K562 (cell line): ENCODE data around the gene IL31. TPM values are rescaled to one million over a fixed set of nuclear protein-coding genes. Genes with fewer than 3 reads are reported as not detected.

Source experiments
- ATAC-seq: fragments of 200-7000 bp; cut with Tn5 transposase; 3 replicates; pipeline ENCODE4 v1.9.1; 2020; ENCODE audit warnings: moderate library complexity
- BruUV-seq: library from RNA; stranded (reverse); fragments of 400-500 nt; replicated peaks from 2 replicates; lab custom pipeline; 2021; lab: Mats Ljungman, UMichigan
- CTCF ChIA-PET: fragments of 300-600 bp; formaldehyde crosslinking; extraction: SDS; loops from one replicate; lab custom pipeline; 2021; ENCODE audit warnings: low intra/inter-chr PET ratio; lab: Yijun Ruan, JAX
- POLR2A ChIA-PET: fragments of 300-600, 350-650 bp; sonication (Branson Sonifier 250); formaldehyde crosslinking; extraction: SDS; loops from one replicate; lab custom pipeline; 2021; ENCODE audit warnings: antibody characterized with exemption, inconsistent platforms; lab: Yijun Ruan, JAX
- DNase-seq, 4 experiments: peaks; one replicate each; pipeline versions ENCODE4 v3.0.0 to v3.0.0-alpha.2; 2011 to 2018; ENCODE audit warnings: low spot score in 3 of 4, mixed read lengths in 3 of 4; ENCODE audit errors: extremely low read depth in 1 of 4
- FAIRE-seq: peaks from 2 replicates; lab custom pipeline; 2011; peaks lifted over from hg19 to GRCh38; lab: Jason Lieb, UNC
- H2AFZ ChIP-seq: 2 replicates; pipeline ENCODE4 v1.6.0; 2011; ENCODE audit warnings: low read depth, low read length, control low read depth, inconsistent platforms
- H3K27ac ChIP-seq: fragments of 200-600 bp; 3 replicates; pipeline ENCODE4 v1.8.0; 2011; ENCODE audit warnings: low read depth, mild to moderate bottlenecking, control low read depth, inconsistent platforms, low read length, moderate library complexity, mixed read lengths; ENCODE audit errors: extremely low read depth
- H3K27me3 ChIP-seq, 2 experiments: fragments of 300-600 bp in 1 of 2; 2 replicates in 1 of 2; 3 replicates in 1 of 2; pipeline versions ENCODE4 v1.6.0 to v1.8.0; 2011; ENCODE audit warnings: inconsistent platforms in 2 of 2, low read length in 2 of 2, mild to moderate bottlenecking in 1 of 2, mixed read lengths in 1 of 2, moderate library complexity in 1 of 2; ENCODE audit not compliant: control insufficient read depth in 2 of 2, insufficient read depth in 2 of 2
- H3K36me3 ChIP-seq: fragments of 300-600 bp; 3 replicates; pipeline ENCODE4 v1.8.0; 2011; ENCODE audit warnings: mild to moderate bottlenecking, low read length, inconsistent platforms; ENCODE audit not compliant: control insufficient read depth, insufficient read depth
- H3K4me1 ChIP-seq, 2 experiments: fragments of 200-600 bp in 1 of 2; replicated peaks in 1 of 2; 2 replicates in 1 of 2; 3 replicates in 1 of 2; pipeline versions ENCODE4 v1.5.1 to v1.8.0; 2011; ENCODE audit warnings: inconsistent platforms in 2 of 2, low read length in 2 of 2, mild to moderate bottlenecking in 1 of 2, mixed read lengths in 1 of 2, moderate library complexity in 1 of 2; ENCODE audit not compliant: control insufficient read depth in 2 of 2, insufficient read depth in 2 of 2
- H3K4me2 ChIP-seq: 2 replicates; pipeline ENCODE4 v1.6.1; 2011; ENCODE audit warnings: low read length, control low read depth, inconsistent platforms, mixed read lengths; ENCODE audit not compliant: insufficient read depth
- H3K4me3 ChIP-seq: fragments of 200-600 bp; sonication (generic), shearing (Covaris generic); 2 replicates; pipeline ENCODE4 v1.5.1; 2016; ENCODE audit warnings: control low read depth, inconsistent platforms
- H3K79me2 ChIP-seq: fragments of 200-600 bp; 3 replicates; pipeline ENCODE4 v1.8.0; 2011; ENCODE audit warnings: low read length, inconsistent platforms; ENCODE audit not compliant: control insufficient read depth, insufficient read depth
- H3K9ac ChIP-seq, 2 experiments: 2 replicates each; pipeline versions ENCODE4 v1.6.0 to v1.6.1; 2011; ENCODE audit warnings: low read depth in 2 of 2, low read length in 2 of 2, control low read depth in 1 of 2, inconsistent platforms in 1 of 2, mild to moderate bottlenecking in 1 of 2, mixed read lengths in 1 of 2; ENCODE audit not compliant: insufficient read depth in 1 of 2
- H3K9me1 ChIP-seq: one replicate; pipeline ENCODE4 v1.6.0; 2011; ENCODE audit warnings: inconsistent platforms, mild to moderate bottlenecking, low read length, moderate library complexity; ENCODE audit not compliant: control insufficient read depth, insufficient read depth
- H3K9me3 ChIP-seq: replicated peaks from 2 replicates; pipeline ENCODE4 v1.5.1; 2011; ENCODE audit warnings: low read depth, low read length, inconsistent platforms; ENCODE audit not compliant: control insufficient read depth, insufficient read depth
- H4K20me1 ChIP-seq: replicated peaks from 2 replicates; pipeline ENCODE4 v1.6.1; 2011; ENCODE audit warnings: low read length, inconsistent platforms, mixed read lengths; ENCODE audit not compliant: control insufficient read depth, insufficient read depth
- CCNT2 ChIP-seq: IDR thresholded peaks from 2 replicates; pipeline ENCODE4 v1.6.1; 2011; ENCODE audit warnings: borderline replicate concordance, low read depth, mild to moderate bottlenecking, moderate library complexity, mixed read lengths, low read length; ENCODE audit not compliant: insufficient read length; ENCODE audit errors: extremely low read depth
- CTBP1 ChIP-seq: fragments of 450-650 bp; IDR thresholded peaks from 2 replicates; pipeline ENCODE4 v1.6.1; 2016; ENCODE audit warnings: borderline replicate concordance
- FOS ChIP-seq: IDR thresholded peaks from 3 replicates; pipeline ENCODE4 v1.6.1; 2011; ENCODE audit not compliant: insufficient read length; ENCODE audit errors: extremely low read depth
- FOXM1 ChIP-seq, 2 experiments: fragments of 450-650 bp in 1 of 2; sonication (generic) in 1 of 2; formaldehyde crosslinking in 1 of 2; IDR thresholded peaks; 2 replicates each; pipeline versions ENCODE4 v1.6.1 to v1.9.0; 2017 to 2022; ENCODE audit warnings: low read depth in 2 of 2, mild to moderate bottlenecking in 2 of 2, missing genetic modification reagents in 1 of 2, moderate library complexity in 1 of 2
- GATA2 ChIP-seq: sonication (generic); formaldehyde crosslinking; IDR thresholded peaks from 2 replicates; pipeline ENCODE4 v1.4.0; 2020; ENCODE audit warnings: mild to moderate bottlenecking, missing genetic modification reagents
- KDM1A ChIP-seq, 2 experiments: fragments of 450-650 bp; IDR thresholded peaks; 2 replicates each; pipeline ENCODE4 v1.6.1; 2016; ENCODE audit warnings: mild to moderate bottlenecking in 2 of 2
- MTA3 ChIP-seq: fragments of 450-650 bp; formaldehyde crosslinking; IDR thresholded peaks from 2 replicates; pipeline ENCODE4 v1.6.1; 2017; ENCODE audit warnings: mild to moderate bottlenecking, borderline replicate concordance
- NFIC ChIP-seq: fragments of 450-650 bp; IDR thresholded peaks from 2 replicates; pipeline ENCODE4 v1.6.1; 2017; ENCODE audit warnings: mild to moderate bottlenecking, inconsistent platforms
- PML ChIP-seq: IDR thresholded peaks from 2 replicates; pipeline ENCODE4 v1.6.1; 2012; ENCODE audit warnings: low read length, inconsistent platforms
- RBM22 ChIP-seq: fragments of 200-400 bp; formaldehyde crosslinking; IDR thresholded peaks from 2 replicates; pipeline ENCODE4 v1.6.1; 2018; ENCODE audit warnings: low read length, low read depth; ENCODE audit not compliant: poor library complexity, severe bottlenecking
- RNF2 ChIP-seq: sonication (generic); IDR thresholded peaks from 2 replicates; pipeline ENCODE4 v1.6.1; 2016
- SOX6 ChIP-seq: fragments of 450-650 bp; IDR thresholded peaks from 2 replicates; pipeline ENCODE4 v1.6.1; 2014; ENCODE audit warnings: mild to moderate bottlenecking
- TCF3 ChIP-seq: sonication (generic); formaldehyde crosslinking; IDR thresholded peaks from 2 replicates; pipeline ENCODE4 v1.4.0; 2020; ENCODE audit warnings: mild to moderate bottlenecking, missing genetic modification reagents
- TEAD4 ChIP-seq, 2 experiments: sonication (generic) in 1 of 2; formaldehyde crosslinking in 1 of 2; IDR thresholded peaks; 2 replicates each; pipeline versions ENCODE4 v1.6.1 to v1.8.0; 2012 to 2022; ENCODE audit warnings: borderline replicate concordance in 1 of 2, inconsistent platforms in 1 of 2, low read length in 1 of 2, mild to moderate bottlenecking in 1 of 2, missing genetic modification reagents in 1 of 2
- ZNF263 ChIP-seq: sonication (generic); formaldehyde crosslinking; IDR thresholded peaks from 2 replicates; pipeline ENCODE4 v1.8.0; 2022; ENCODE audit warnings: mild to moderate bottlenecking, missing genetic modification reagents, borderline replicate concordance
- ZNF766 ChIP-seq: fragments of 200-800 bp; sonication (Bioruptor generic); conservative IDR thresholded peaks from 2 replicates; pipeline ENCODE4 v1.6.1; 2016; ENCODE audit warnings: missing genetic modification characterization, missing compliant biosample characterization
- WGBS: fragments of 100-300 bp; shearing (Covaris generic); methylation state at CpG from one replicate; pipeline ENCODE4 v1.1.6; 2016; ENCODE audit warnings: low coverage, mixed read lengths; ENCODE audit not compliant: insufficient coverage; ENCODE audit errors: missing lambda C conversion rate; 5-methylcytosine and 5-hydroxymethylcytosine counted together
- in situ Hi-C: fragments of 300-500 bp; cut with MboI; formaldehyde crosslinking; loops from 4 replicates; pipeline ENCODE4 v1.15.0; 2018; ENCODE audit warnings: inconsistent platforms, mixed read lengths
- intact Hi-C: fragments of 100-400 bp; cut with micrococcal nuclease; formaldehyde crosslinking; loops from 2 replicates; pipeline ENCODE4 v1.14.2; 2022
- polyA plus RNA-seq, 8 experiments: library from polyadenylated mRNA; depleted of rRNA in 4 of 8; stranded (reverse) in 5 of 8; unstranded in 3 of 8; fragments of >200 nt; fragmentation: Nextera tagmentation in 2 of 8; fragmentation: Illumina TruSeq in 1 of 8; extraction: Ambion mirVana in 2 of 8; extraction: Trizol in 1 of 8; gene quantifications; 2 replicates each; pipeline versions ENCODE4 v1.2.1 to v1.2.3, GENCODE V29; 2011 to 2014; ENCODE audit warnings: inconsistent platforms in 1 of 8, missing spikeins in 1 of 8
- total RNA-seq, 7 experiments: library from RNA; depleted of rRNA in 6 of 7; stranded (reverse); fragments of >200 nt in 6 of 7; fragmentation: Illumina TruSeq in 2 of 7; extraction: Trizol in 2 of 7; gene quantifications; 2 replicates each; pipeline versions ENCODE4 v1.2.1 to v1.2.3, GENCODE V29; 2011 to 2021; ENCODE audit warnings: low replicate concordance in 1 of 7
- TF ChIP-seq, protein P1 (sequence below), 2 experiments: IDR thresholded peaks in 1 of 2; conservative IDR thresholded peaks in 1 of 2; 2 replicates each; pipeline ENCODE4 v1.6.1; 2016; ENCODE audit warnings: low read depth in 2 of 2, mild to moderate bottlenecking in 1 of 2, missing compliant biosample characterization in 1 of 2, missing genetic modification characterization in 1 of 2, moderate library complexity in 1 of 2
- TF ChIP-seq, protein P2 (sequence below): fragments of 200-800 bp; sonication (Bioruptor generic); IDR thresholded peaks from 2 replicates; pipeline ENCODE4 v1.6.1; 2017; ENCODE audit warnings: missing genetic modification characterization, missing compliant biosample characterization

The IL31 gene
- total and polyA plus RNA-seq, 9 of the 15 experiments (the other 6 are each of a cell fraction or from before 2014, with no cell fraction given), result not detected

DNA sequence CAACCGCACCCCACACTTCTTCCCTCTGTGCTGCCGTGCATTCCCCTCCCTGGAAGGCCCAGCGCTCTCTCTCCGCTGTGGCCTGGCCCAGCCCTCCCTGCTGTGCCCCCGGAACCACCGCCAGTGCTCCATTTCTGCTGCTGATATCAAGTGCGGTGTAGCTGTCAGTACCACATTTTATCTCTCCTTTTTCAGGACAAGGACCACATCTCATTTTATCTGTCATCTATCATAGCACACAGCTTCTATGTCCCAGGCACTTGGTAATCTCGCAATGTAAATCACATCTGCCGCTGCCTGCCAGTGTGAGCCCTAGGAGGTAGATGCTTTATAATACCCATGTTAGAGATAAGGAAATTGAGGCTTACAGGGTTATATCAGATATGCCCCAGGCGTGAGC is 18.3 kb downstream of the IL31 start:
- Histone ChIP-seq H3K4me2 (no peak overlapping the region; the same call in 1 of the 2 replicates), H3K9ac (peak overlapping the region in 1 of 2 experiments; percentile 78; a peak in 1 of 4 replicates), H3K36me3 (no peaks in the 10 kb centered on the region), H3K4me1 (peaks cover 8 to 10% of the 10 kb centered on the region in 2 experiments; a peak in 4 of 5 replicates), H3K9me1 (no peaks in the 10 kb centered on the region), H2AFZ (no peak overlapping the region), H3K27ac (no peak overlapping the region), H4K20me1 (no peaks in the 10 kb centered on the region), H3K79me2 (no peaks in the 10 kb centered on the region), H3K27me3 (peaks cover 2 to 14% of the 10 kb centered on the region in 2 experiments; a peak in 2 of 5 replicates), H3K4me3 (no peak overlapping the region), H3K9me3 (no peaks in the 10 kb centered on the region)
- ATAC-seq (peak; percentile 57), DNase-seq (peak in 1 of 4 experiments; percentile 60), FAIRE-seq (no peak)
- intact Hi-C loops (loop anchor here (5.0 kb wide), 1 partner anchor 37 kb away; no protein-coding TSS in a partner anchor), in situ Hi-C loops (no loop called here)
- BruUV-seq, result no TSS peak
- 2% methylated on average over 10 of the region's 10 CpGs for WGBS
- CTCF ChIA-PET, result no interaction called here
- POLR2A ChIA-PET, result interaction anchor here (0.9 to 1.4 kb wide), 2 partner anchors 10 to 25 kb away, joined by 3 to 4 read pairs; no protein-coding TSS in a partner anchor
- peak; percentile 59 for TF ChIP-seq GATA2 (CRISPR knock-in tag)
- TF ChIP-seq ZNF263, result 0 out of 2 replicates have a peak, but pooled peaks have one; percentile 27
- peak; percentile 45; the same call in 1 of the 2 replicates for TF ChIP-seq FOXM1 (IDR thresholded peaks at IDR 0.05; ENCODE audit: low read depth)
- no peak for TF ChIP-seq FOXM1 (CRISPR knock-in tag; IDR thresholded peaks at IDR 0.05; ENCODE audit: low read depth)
- peak; percentile 91 for TF ChIP-seq TEAD4 (IDR thresholded peaks at IDR 0.05; ENCODE audit: low read length)
- TF ChIP-seq TEAD4 (CRISPR knock-in tag; IDR thresholded peaks at IDR 0.05; ENCODE audit: borderline replicate concordance), result no peak
- TF ChIP-seq, protein P1, sequence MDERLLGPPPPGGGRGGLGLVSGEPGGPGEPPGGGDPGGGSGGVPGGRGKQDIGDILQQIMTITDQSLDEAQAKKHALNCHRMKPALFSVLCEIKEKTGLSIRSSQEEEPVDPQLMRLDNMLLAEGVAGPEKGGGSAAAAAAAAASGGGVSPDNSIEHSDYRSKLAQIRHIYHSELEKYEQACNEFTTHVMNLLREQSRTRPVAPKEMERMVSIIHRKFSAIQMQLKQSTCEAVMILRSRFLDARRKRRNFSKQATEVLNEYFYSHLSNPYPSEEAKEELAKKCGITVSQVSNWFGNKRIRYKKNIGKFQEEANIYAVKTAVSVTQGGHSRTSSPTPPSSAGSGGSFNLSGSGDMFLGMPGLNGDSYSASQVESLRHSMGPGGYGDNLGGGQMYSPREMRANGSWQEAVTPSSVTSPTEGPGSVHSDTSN (CRISPR knock-in tag; IDR thresholded peaks at IDR 0.05; ENCODE audit: low read depth), result no peak
- TF ChIP-seq, protein P1 (tag; conservative IDR thresholded peaks at IDR 0.05; ENCODE audit: low read depth), result peak; percentile 45; the same call in 1 of the 2 replicates
- TF ChIP-seq MTA3, result peak; percentile 41; the same call in 1 of the 2 replicates
- TF ChIP-seq, protein P2, sequence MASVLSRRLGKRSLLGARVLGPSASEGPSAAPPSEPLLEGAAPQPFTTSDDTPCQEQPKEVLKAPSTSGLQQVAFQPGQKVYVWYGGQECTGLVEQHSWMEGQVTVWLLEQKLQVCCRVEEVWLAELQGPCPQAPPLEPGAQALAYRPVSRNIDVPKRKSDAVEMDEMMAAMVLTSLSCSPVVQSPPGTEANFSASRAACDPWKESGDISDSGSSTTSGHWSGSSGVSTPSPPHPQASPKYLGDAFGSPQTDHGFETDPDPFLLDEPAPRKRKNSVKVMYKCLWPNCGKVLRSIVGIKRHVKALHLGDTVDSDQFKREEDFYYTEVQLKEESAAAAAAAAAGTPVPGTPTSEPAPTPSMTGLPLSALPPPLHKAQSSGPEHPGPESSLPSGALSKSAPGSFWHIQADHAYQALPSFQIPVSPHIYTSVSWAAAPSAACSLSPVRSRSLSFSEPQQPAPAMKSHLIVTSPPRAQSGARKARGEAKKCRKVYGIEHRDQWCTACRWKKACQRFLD, result peak; percentile 24; the same call in 1 of the 2 replicates
- peak; percentile 21 for TF ChIP-seq CCNT2
- TF ChIP-seq RBM22, result no peak
- TF ChIP-seq PML, result peak; percentile 73; the same call in 1 of the 2 replicates
- TF ChIP-seq NFIC, result peak; percentile 21; the same call in 1 of the 2 replicates
- no peak for TF ChIP-seq FOS
- peak; percentile 74 for TF ChIP-seq TCF3
- peak; percentile 62; the same call in 1 of the 2 replicates for TF ChIP-seq RNF2
- TF ChIP-seq ZNF766, result peak; percentile 52; the same call in 1 of the 2 replicates
- peak; percentile 40; the same call in 1 of the 2 replicates for TF ChIP-seq SOX6
- peak; percentile 64 to 66; a peak in 3 of 4 replicates for TF ChIP-seq KDM1A (IDR thresholded peaks at IDR 0.05)
- peak; percentile 58; the same call in 1 of the 2 replicates for TF ChIP-seq CTBP1
